Nephron (organoid): ENCODE measurements around the gene HBS1L.

ENCODE experiments used
- H3K27ac Mint-ChIP-seq, 3 experiments: 2 replicates each; pipeline ENCODE4 v1.8.0; 2020; ENCODE audit warnings: mixed read lengths in 3 of 3, mild to moderate bottlenecking in 2 of 3, moderate library complexity in 1 of 3
- H3K27me3 Mint-ChIP-seq: 2 replicates; pipeline ENCODE4 v1.8.0; 2021; ENCODE audit warnings: low read depth, mild to moderate bottlenecking, moderate library complexity, mixed read lengths
- H3K36me3 Mint-ChIP-seq: 2 replicates; pipeline ENCODE4 v1.8.0; 2020; ENCODE audit warnings: low read depth, mixed read lengths
- H3K4me1 Mint-ChIP-seq: 2 replicates; pipeline ENCODE4 v1.8.0; 2020; ENCODE audit warnings: mixed read lengths
- H3K4me3 Mint-ChIP-seq, 3 experiments: 2 replicates each; pipeline ENCODE4 v1.8.0; 2020; ENCODE audit warnings: mild to moderate bottlenecking in 3 of 3, mixed read lengths in 3 of 3, moderate library complexity in 2 of 3
- H3K9me3 Mint-ChIP-seq: 2 replicates; pipeline ENCODE4 v1.8.0; 2020; ENCODE audit warnings: mixed read lengths
- CTCF ChIP-seq, 3 experiments: fragments of 200-600 bp; sonication (generic); IDR thresholded peaks; one replicate each; pipeline ENCODE4 v1.5.0; 2021; ENCODE audit warnings: antibody characterized with exemption in 3 of 3; ENCODE audit not compliant: unreplicated experiment in 3 of 3

The HBS1L gene

GRCh38 chr6:135022050-135022697 lies 32.4 kb downstream of the HBS1L start:
- H3K36me3 Mint-ChIP-seq: peaks cover 15% of the 10 kb centered on the region
- no peak overlapping the region for H3K4me3 Mint-ChIP-seq
- no peak for TF ChIP-seq CTCF (IDR thresholded peaks at IDR 0.05; ENCODE audit: unreplicated experiment in 3 of 3)
- H3K27ac Mint-ChIP-seq: no peak overlapping the region
- no peaks in the 10 kb centered on the region for H3K9me3 Mint-ChIP-seq
- H3K4me1 Mint-ChIP-seq: no peaks in the 10 kb centered on the region
- H3K27me3 Mint-ChIP-seq: no peaks in the 10 kb centered on the region

- no peak overlapping the region for H3K4me3 Mint-ChIP-seq
- no peaks in the 10 kb centered on the region for H3K27me3 Mint-ChIP-seq
- no peaks in the 10 kb centered on the region for H3K9me3 Mint-ChIP-seq
- H3K36me3 Mint-ChIP-seq: peaks cover 13% of the 10 kb centered on the region
- no peak overlapping the region for H3K27ac Mint-ChIP-seq
- H3K4me1 Mint-ChIP-seq: no peaks in the 10 kb centered on the region
- TF ChIP-seq CTCF (IDR thresholded peaks at IDR 0.05; ENCODE audit: unreplicated experiment in 3 of 3): no peak
Measured at GRCh38 chr6:135021310-135022049, 33.1 kb downstream of the HBS1L start.

- no peak overlapping the region for H3K27ac Mint-ChIP-seq
- no peak for TF ChIP-seq CTCF (IDR thresholded peaks at IDR 0.05; ENCODE audit: unreplicated experiment in 3 of 3)
- no peaks in the 10 kb centered on the region for H3K9me3 Mint-ChIP-seq
- no peaks in the 10 kb centered on the region for H3K36me3 Mint-ChIP-seq
- H3K4me1 Mint-ChIP-seq: no peaks in the 10 kb centered on the region
- H3K27me3 Mint-ChIP-seq: no peaks in the 10 kb centered on the region
- H3K4me3 Mint-ChIP-seq: no peak overlapping the region
Measured at GRCh38 chr6:135018941-135019340, 35.7 kb downstream of the HBS1L start.

- no peak for TF ChIP-seq CTCF (IDR thresholded peaks at IDR 0.05; ENCODE audit: unreplicated experiment in 3 of 3)
- H3K4me1 Mint-ChIP-seq: no peaks in the 10 kb centered on the region
- H3K27ac Mint-ChIP-seq: no peak overlapping the region
- H3K4me3 Mint-ChIP-seq: no peak overlapping the region
- H3K9me3 Mint-ChIP-seq: no peaks in the 10 kb centered on the region
- no peaks in the 10 kb centered on the region for H3K27me3 Mint-ChIP-seq
- H3K36me3 Mint-ChIP-seq: no peaks in the 10 kb centered on the region
Measured at GRCh38 chr6:135018052-135018451, 36.6 kb downstream of the HBS1L start.

- H3K4me1 Mint-ChIP-seq: no peaks in the 10 kb centered on the region
- peaks cover 4% of the 10 kb centered on the region for H3K36me3 Mint-ChIP-seq
- H3K9me3 Mint-ChIP-seq: no peaks in the 10 kb centered on the region
- no peak for TF ChIP-seq CTCF (IDR thresholded peaks at IDR 0.05; ENCODE audit: unreplicated experiment in 3 of 3)
- H3K27me3 Mint-ChIP-seq: no peaks in the 10 kb centered on the region
- no peak overlapping the region for H3K4me3 Mint-ChIP-seq
- H3K27ac Mint-ChIP-seq: no peak overlapping the region
Measured at GRCh38 chr6:135014353-135014832, 40.2 kb downstream of the HBS1L start.
